Fibroblast of upper back skin (primary cell): Measurements from ENCODE around the gene KNDC1.
"Not testable (repeated sequence)": the region's sequence is repeated elsewhere in the genome, so short reads cannot be mapped to it uniquely, and the experiment has no call there.

ENCODE experiments used
- DNase-seq: peaks from one replicate; pipeline ENCODE4 v3.0.0-alpha.2; 2013

KNDC1 gene

GRCh38 chr10:133141144-133141957 is 18.7 kb upstream of the KNDC1 start:
- DNase-seq = no peak

- no peak for DNase-seq
Measured at GRCh38 chr10:133141958-133142340, 18.1 kb upstream of the KNDC1 start.

- DNase-seq = no peak
Measured at GRCh38 chr10:133142523-133143199, 17.4 kb upstream of the KNDC1 start.

- no peak for DNase-seq
Measured at GRCh38 chr10:133143200-133143533, 16.9 kb upstream of the KNDC1 start.

GRCh38 chr10:133143546-133143945 is 16.5 kb upstream of the KNDC1 start:
- no peak for DNase-seq

GRCh38 chr10:133144771-133145170 is 15.2 kb upstream of the KNDC1 start:
- no peak for DNase-seq

GRCh38 chr10:133150226-133150625 is 9.8 kb upstream of the KNDC1 start:
- no peak for DNase-seq

- no peak for DNase-seq
Measured at GRCh38 chr10:133150656-133151055, 9.4 kb upstream of the KNDC1 start.

- DNase-seq = not testable (repeated sequence)
Measured at GRCh38 chr10:133151071-133151470, 8.9 kb upstream of the KNDC1 start.

GRCh38 chr10:133151543-133151972 is 8.5 kb upstream of the KNDC1 start:
- no peak for DNase-seq

- no peak for DNase-seq
Measured at GRCh38 chr10:133154411-133154810, 5.6 kb upstream of the KNDC1 start.

- DNase-seq = no peak
Measured at GRCh38 chr10:133154996-133155778, 4.8 kb upstream of the KNDC1 start.

- DNase-seq = no peak
Measured at GRCh38 chr10:133156674-133157579, 3.1 kb upstream of the KNDC1 start.

- no peak for DNase-seq
Measured at GRCh38 chr10:133157662-133158436, 2.2 kb upstream of the KNDC1 start.

GRCh38 chr10:133158437-133158755 is 1.6 kb upstream of the KNDC1 start:
- DNase-seq = no peak

GRCh38 chr10:133158756-133159610 is 1.0 kb upstream of the KNDC1 start:
- DNase-seq = peak; percentile 2

- no peak for DNase-seq
Measured at GRCh38 chr10:133159611-133159949, 439 bp upstream of the KNDC1 start.

GRCh38 chr10:133160826-133161471 is 930 bp downstream of the KNDC1 start:
- DNase-seq = no peak

GRCh38 chr10:133161486-133162109 is 1.6 kb downstream of the KNDC1 start:
- DNase-seq = no peak
